Heart left ventricle (tissue), 13 donors: Measurements from ENCODE around the gene STX12.

Experiments used
- CTCF ChIP-seq, 12 donors: fragments of 200-600 bp; sonication (generic) in 4 of 12; IDR thresholded peaks; one replicate each; pipeline versions ENCODE4 v1.5.0 to v1.8.0; 2018 to 2022; ENCODE audit warnings: antibody characterized with exemption in 12 of 12, mild to moderate bottlenecking in 5 of 12
- POLR2A ChIP-seq, 2 donors: fragments of 450-650 bp; IDR thresholded peaks; one replicate each; pipeline ENCODE4 v1.6.1; 2017; ENCODE audit warnings: antibody characterized with exemption in 2 of 2, mild to moderate bottlenecking in 2 of 2, moderate library complexity in 2 of 2
- donor health status: ischemic (EF 13 %, LVEDD 7.1; RV severe dilation, severe dysfunction).
- donor health status: DM: no; HTN: yes; CAD: no.
- donor health status: DM: no; HTN: no; CAD: no.
- donor health status: ischemic (EF 25% LVEDD 6.9; RV normal size, moderate dysfunction).
- donor health status: ischemic (EF 25% LVEDD 5.7; RV mildly dilated, moderate dysfunction).
- donor health status: ischemic (EF 35%, LVEDD 5.7; RV mildly dilated, moderate dysfunction).
- donor health status: nonischemic (EF 11% LVEDD 7.7; RV severe dilation, severe dysfunction).
- donor health status: DM: yes; HTN: yes; CAD: no.
- donor health status: PGD.
- donor health status: ischemic (EF 29% LVEDD 5.4; RV normal size, mild dysfunction).
- donor health status: nonischemic (EF 23%, LVEDD 6.1; RV moderate dilation, normal function).

- TF ChIP-seq CTCF (IDR thresholded peaks at IDR 0.05) = no peak
- no peak for TF ChIP-seq POLR2A (IDR thresholded peaks at IDR 0.05)
These were observed 9.9 kb downstream of the STX12 start for GRCh38 chr1:27782950-27783349.
